K562 (cell line): ENCODE measurements around the gene RHBDL3. TPM values are rescaled to one million over a fixed set of nuclear protein-coding genes. Genes with fewer than 3 reads are reported as not detected.

Experiments used
- ATAC-seq: fragments of 200-7000 bp; cut with Tn5 transposase; 3 replicates; pipeline ENCODE4 v1.9.1; 2020; ENCODE audit warnings: moderate library complexity
- BruUV-seq: library from RNA; stranded (reverse); fragments of 400-500 nt; replicated peaks from 2 replicates; lab custom pipeline; 2021; lab: Mats Ljungman, UMichigan
- CTCF ChIA-PET: fragments of 300-600 bp; formaldehyde crosslinking; extraction: SDS; loops from one replicate; lab custom pipeline; 2021; ENCODE audit warnings: low intra/inter-chr PET ratio; lab: Yijun Ruan, JAX
- POLR2A ChIA-PET: fragments of 300-600, 350-650 bp; sonication (Branson Sonifier 250); formaldehyde crosslinking; extraction: SDS; loops from one replicate; lab custom pipeline; 2021; ENCODE audit warnings: antibody characterized with exemption, inconsistent platforms; lab: Yijun Ruan, JAX
- DNase-seq, 4 experiments: peaks; one replicate each; pipeline versions ENCODE4 v3.0.0 to v3.0.0-alpha.2; 2011 to 2018; ENCODE audit warnings: low spot score in 3 of 4, mixed read lengths in 3 of 4; ENCODE audit errors: extremely low read depth in 1 of 4
- FAIRE-seq: peaks from 2 replicates; lab custom pipeline; 2011; peaks lifted over from hg19 to GRCh38; lab: Jason Lieb, UNC
- H2AFZ ChIP-seq: 2 replicates; pipeline ENCODE4 v1.6.0; 2011; ENCODE audit warnings: low read depth, low read length, control low read depth, inconsistent platforms
- H3K27ac ChIP-seq: fragments of 200-600 bp; 3 replicates; pipeline ENCODE4 v1.8.0; 2011; ENCODE audit warnings: low read depth, mild to moderate bottlenecking, control low read depth, inconsistent platforms, low read length, moderate library complexity, mixed read lengths; ENCODE audit errors: extremely low read depth
- H3K27me3 ChIP-seq, 2 experiments: fragments of 300-600 bp in 1 of 2; 2 replicates in 1 of 2; 3 replicates in 1 of 2; pipeline versions ENCODE4 v1.6.0 to v1.8.0; 2011; ENCODE audit warnings: inconsistent platforms in 2 of 2, low read length in 2 of 2, mild to moderate bottlenecking in 1 of 2, mixed read lengths in 1 of 2, moderate library complexity in 1 of 2; ENCODE audit not compliant: control insufficient read depth in 2 of 2, insufficient read depth in 2 of 2
- H3K36me3 ChIP-seq: fragments of 300-600 bp; 3 replicates; pipeline ENCODE4 v1.8.0; 2011; ENCODE audit warnings: mild to moderate bottlenecking, low read length, inconsistent platforms; ENCODE audit not compliant: control insufficient read depth, insufficient read depth
- H3K4me1 ChIP-seq, 2 experiments: fragments of 200-600 bp in 1 of 2; replicated peaks in 1 of 2; 2 replicates in 1 of 2; 3 replicates in 1 of 2; pipeline versions ENCODE4 v1.5.1 to v1.8.0; 2011; ENCODE audit warnings: inconsistent platforms in 2 of 2, low read length in 2 of 2, mild to moderate bottlenecking in 1 of 2, mixed read lengths in 1 of 2, moderate library complexity in 1 of 2; ENCODE audit not compliant: control insufficient read depth in 2 of 2, insufficient read depth in 2 of 2
- H3K4me2 ChIP-seq: 2 replicates; pipeline ENCODE4 v1.6.1; 2011; ENCODE audit warnings: low read length, control low read depth, inconsistent platforms, mixed read lengths; ENCODE audit not compliant: insufficient read depth
- H3K4me3 ChIP-seq: fragments of 200-600 bp; sonication (generic), shearing (Covaris generic); 2 replicates; pipeline ENCODE4 v1.5.1; 2016; ENCODE audit warnings: control low read depth, inconsistent platforms
- H3K79me2 ChIP-seq: fragments of 200-600 bp; 3 replicates; pipeline ENCODE4 v1.8.0; 2011; ENCODE audit warnings: low read length, inconsistent platforms; ENCODE audit not compliant: control insufficient read depth, insufficient read depth
- H3K9ac ChIP-seq, 2 experiments: 2 replicates each; pipeline versions ENCODE4 v1.6.0 to v1.6.1; 2011; ENCODE audit warnings: low read depth in 2 of 2, low read length in 2 of 2, control low read depth in 1 of 2, inconsistent platforms in 1 of 2, mild to moderate bottlenecking in 1 of 2, mixed read lengths in 1 of 2; ENCODE audit not compliant: insufficient read depth in 1 of 2
- H3K9me1 ChIP-seq: one replicate; pipeline ENCODE4 v1.6.0; 2011; ENCODE audit warnings: inconsistent platforms, mild to moderate bottlenecking, low read length, moderate library complexity; ENCODE audit not compliant: control insufficient read depth, insufficient read depth
- H3K9me3 ChIP-seq: replicated peaks from 2 replicates; pipeline ENCODE4 v1.5.1; 2011; ENCODE audit warnings: low read depth, low read length, inconsistent platforms; ENCODE audit not compliant: control insufficient read depth, insufficient read depth
- H4K20me1 ChIP-seq: replicated peaks from 2 replicates; pipeline ENCODE4 v1.6.1; 2011; ENCODE audit warnings: low read length, inconsistent platforms, mixed read lengths; ENCODE audit not compliant: control insufficient read depth, insufficient read depth
- ESRRA ChIP-seq: fragments of 450-650 bp; IDR thresholded peaks from 2 replicates; pipeline ENCODE4 v1.6.1; 2014; ENCODE audit warnings: low read depth, mild to moderate bottlenecking, moderate library complexity, borderline replicate concordance
- FOXA3 ChIP-seq, 2 experiments: fragments of 450-650 bp in 1 of 2; sonication (generic) in 1 of 2; formaldehyde crosslinking; IDR thresholded peaks in 1 of 2; conservative IDR thresholded peaks in 1 of 2; 2 replicates each; pipeline versions ENCODE4 v1.4.0 to v1.8.0; 2020 to 2022; ENCODE audit warnings: mild to moderate bottlenecking in 2 of 2, missing genetic modification reagents in 1 of 2
- GABPA ChIP-seq: fragments of 200-800 bp; sonication (Bioruptor generic); conservative IDR thresholded peaks from 2 replicates; pipeline ENCODE4 v1.6.1; 2016; ENCODE audit warnings: low read depth, missing genetic modification characterization, missing compliant biosample characterization
- HLTF ChIP-seq: fragments of 450-650 bp; IDR thresholded peaks from 2 replicates; pipeline ENCODE4 v1.6.1; 2016
- NELFE ChIP-seq: IDR thresholded peaks from 2 replicates; pipeline ENCODE4 v1.6.1; 2011; ENCODE audit warnings: mild to moderate bottlenecking; ENCODE audit not compliant: insufficient read depth, insufficient read length
- PML ChIP-seq: IDR thresholded peaks from 2 replicates; pipeline ENCODE4 v1.6.1; 2012; ENCODE audit warnings: low read length, inconsistent platforms
- TRIM24 ChIP-seq, 2 experiments: fragments of 450-650 bp; IDR thresholded peaks; 2 replicates each; pipeline ENCODE4 v1.6.1; 2016
- ZNF347 ChIP-seq: fragments of 450-650 bp; formaldehyde crosslinking; IDR thresholded peaks from 2 replicates; pipeline ENCODE4 v1.4.0; 2020; ENCODE audit warnings: low read depth, mild to moderate bottlenecking, moderate library complexity
- ZNF407 ChIP-seq: fragments of 450-650 bp; IDR thresholded peaks from 2 replicates; pipeline ENCODE4 v1.6.1; 2016; ENCODE audit warnings: low read depth
- WGBS: fragments of 100-300 bp; shearing (Covaris generic); methylation state at CpG from one replicate; pipeline ENCODE4 v1.1.6; 2016; ENCODE audit warnings: low coverage, mixed read lengths; ENCODE audit not compliant: insufficient coverage; ENCODE audit errors: missing lambda C conversion rate; 5-methylcytosine and 5-hydroxymethylcytosine counted together
- in situ Hi-C: fragments of 300-500 bp; cut with MboI; formaldehyde crosslinking; loops from 4 replicates; pipeline ENCODE4 v1.15.0; 2018; ENCODE audit warnings: inconsistent platforms, mixed read lengths
- intact Hi-C: fragments of 100-400 bp; cut with micrococcal nuclease; formaldehyde crosslinking; loops from 2 replicates; pipeline ENCODE4 v1.14.2; 2022
- polyA plus RNA-seq, 8 experiments: library from polyadenylated mRNA; depleted of rRNA in 4 of 8; stranded (reverse) in 5 of 8; unstranded in 3 of 8; fragments of >200 nt; fragmentation: Nextera tagmentation in 2 of 8; fragmentation: Illumina TruSeq in 1 of 8; extraction: Ambion mirVana in 2 of 8; extraction: Trizol in 1 of 8; gene quantifications; 2 replicates each; pipeline versions ENCODE4 v1.2.1 to v1.2.3, GENCODE V29; 2011 to 2014; ENCODE audit warnings: inconsistent platforms in 1 of 8, missing spikeins in 1 of 8
- total RNA-seq, 7 experiments: library from RNA; depleted of rRNA in 6 of 7; stranded (reverse); fragments of >200 nt in 6 of 7; fragmentation: Illumina TruSeq in 2 of 7; extraction: Trizol in 2 of 7; gene quantifications; 2 replicates each; pipeline versions ENCODE4 v1.2.1 to v1.2.3, GENCODE V29; 2011 to 2021; ENCODE audit warnings: low replicate concordance in 1 of 7
- TF ChIP-seq, protein P1 (sequence below), 2 experiments: fragments of 450-650 bp; IDR thresholded peaks; 2 replicates each; pipeline ENCODE4 v1.6.1; 2016
- TF ChIP-seq, protein P2 (sequence below): sonication (generic); IDR thresholded peaks from 2 replicates; pipeline ENCODE4 v1.6.1; 2016

Gene RHBDL3
- total and polyA plus RNA-seq, 9 of the 15 experiments (the other 6 are each of a cell fraction or from before 2014, with no cell fraction given): 0.06 to 0.31 (median 0.09) TPM; not detected in 4

DNA sequence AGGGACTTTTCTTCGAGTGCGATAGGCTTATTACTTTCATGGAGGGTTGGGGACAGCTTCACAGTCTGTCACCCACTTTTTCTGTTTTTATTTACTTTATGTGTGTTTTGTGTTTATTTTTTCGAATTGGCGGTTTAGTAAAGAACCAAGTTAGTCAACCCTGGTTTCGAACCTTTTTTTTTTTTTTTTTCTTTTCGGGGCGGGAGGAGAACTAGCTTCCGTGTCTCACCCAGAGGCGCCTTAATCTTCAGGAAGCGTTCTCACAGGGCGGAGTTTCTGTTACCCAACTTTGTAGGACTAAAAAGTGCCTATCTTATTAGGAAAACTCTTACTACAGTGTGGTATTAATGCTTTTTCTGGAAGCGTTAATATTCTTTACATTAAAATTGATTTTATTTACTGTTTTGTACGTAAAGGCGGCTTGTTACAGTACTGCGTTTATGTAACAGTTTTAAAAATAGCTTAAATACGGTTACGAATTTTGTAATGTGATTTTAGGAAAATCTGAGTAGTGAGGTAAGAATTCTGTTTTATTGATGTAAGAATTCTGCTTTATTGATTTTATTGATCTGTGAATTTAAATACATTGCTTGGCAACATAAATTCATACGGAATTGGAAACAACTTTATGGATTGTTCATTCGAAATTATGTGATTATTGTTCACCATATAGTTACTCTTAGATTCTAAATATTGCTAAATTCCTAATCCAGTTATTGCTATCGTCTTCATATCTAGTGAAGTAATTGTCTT, 85.2 kb downstream of the RHBDL3 start:
- in situ Hi-C loops: no loop called here
- H3K79me2 ChIP-seq: peaks cover 85% of the 10 kb centered on the region
- no peaks in the 10 kb centered on the region for H3K9me3 ChIP-seq
- POLR2A ChIA-PET: interaction anchor here (0.6 to 2.7 kb wide), 13 partner anchors 9 to 199 kb away, joined by 3 to 11 read pairs (median 6); partner anchors contain the start of gene C17orf75
- H3K36me3 ChIP-seq: peaks cover 45% of the 10 kb centered on the region
- H3K27ac ChIP-seq: peak overlapping the region; percentile 99
- peak overlapping the region; percentile 92 for H3K4me2 ChIP-seq
- peak in 2 of 4 experiments; percentile 39 to 70 for DNase-seq
- peak overlapping the region; percentile 98 to 99 for H3K9ac ChIP-seq
- CTCF ChIA-PET: no interaction called here
- H3K4me3 ChIP-seq: peak overlapping the region; percentile 74
- H3K27me3 ChIP-seq: no peaks in the 10 kb centered on the region
- peaks cover 35% of the 10 kb centered on the region in 2 experiments; a peak in 4 of 5 replicates for H3K4me1 ChIP-seq
- BruUV-seq: no TSS peak
- H4K20me1 ChIP-seq: peaks cover 38% of the 10 kb centered on the region
- peak; percentile 28 for ATAC-seq
- intact Hi-C loops: no loop called here
- peaks cover 6% of the 10 kb centered on the region for H3K9me1 ChIP-seq
- peak overlapping the region; percentile 67; the same call in 1 of the 2 replicates for H2AFZ ChIP-seq
- under 1% methylated on average over 20 of the region's 20 CpGs for WGBS
- no peak for FAIRE-seq
- peak in 1 of 2 experiments; percentile 11; a peak in 1 of 4 replicates for TF ChIP-seq TRIM24 (IDR thresholded peaks at IDR 0.05)
- peak; percentile 49; the same call in 1 of the 2 replicates for TF ChIP-seq ZNF407
- no peak for TF ChIP-seq ZNF347 (CRISPR knock-in tag)
- TF ChIP-seq NELFE: no peak
- TF ChIP-seq, protein P1, sequence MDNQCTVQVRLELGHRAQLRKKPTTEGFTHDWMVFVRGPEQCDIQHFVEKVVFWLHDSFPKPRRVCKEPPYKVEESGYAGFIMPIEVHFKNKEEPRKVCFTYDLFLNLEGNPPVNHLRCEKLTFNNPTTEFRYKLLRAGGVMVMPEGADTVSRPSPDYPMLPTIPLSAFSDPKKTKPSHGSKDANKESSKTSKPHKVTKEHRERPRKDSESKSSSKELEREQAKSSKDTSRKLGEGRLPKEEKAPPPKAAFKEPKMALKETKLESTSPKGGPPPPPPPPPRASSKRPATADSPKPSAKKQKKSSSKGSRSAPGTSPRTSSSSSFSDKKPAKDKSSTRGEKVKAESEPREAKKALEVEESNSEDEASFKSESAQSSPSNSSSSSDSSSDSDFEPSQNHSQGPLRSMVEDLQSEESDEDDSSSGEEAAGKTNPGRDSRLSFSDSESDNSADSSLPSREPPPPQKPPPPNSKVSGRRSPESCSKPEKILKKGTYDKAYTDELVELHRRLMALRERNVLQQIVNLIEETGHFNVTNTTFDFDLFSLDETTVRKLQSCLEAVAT (IDR thresholded peaks at IDR 0.05): peak; percentile 17 to 34; a peak in 3 of 4 replicates
- TF ChIP-seq HLTF: peak; percentile 25; the same call in 1 of the 2 replicates
- no peak for TF ChIP-seq ESRRA
- TF ChIP-seq GABPA (tag): peak; percentile 60
- TF ChIP-seq FOXA3 (CRISPR knock-in tag; conservative IDR thresholded peaks at IDR 0.05 in 1 of 2, IDR thresholded peaks at IDR 0.05 in 1 of 2): no peak
- TF ChIP-seq PML: no peak
- TF ChIP-seq, protein P2, sequence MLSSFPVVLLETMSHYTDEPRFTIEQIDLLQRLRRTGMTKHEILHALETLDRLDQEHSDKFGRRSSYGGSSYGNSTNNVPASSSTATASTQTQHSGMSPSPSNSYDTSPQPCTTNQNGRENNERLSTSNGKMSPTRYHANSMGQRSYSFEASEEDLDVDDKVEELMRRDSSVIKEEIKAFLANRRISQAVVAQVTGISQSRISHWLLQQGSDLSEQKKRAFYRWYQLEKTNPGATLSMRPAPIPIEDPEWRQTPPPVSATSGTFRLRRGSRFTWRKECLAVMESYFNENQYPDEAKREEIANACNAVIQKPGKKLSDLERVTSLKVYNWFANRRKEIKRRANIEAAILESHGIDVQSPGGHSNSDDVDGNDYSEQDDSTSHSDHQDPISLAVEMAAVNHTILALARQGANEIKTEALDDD: peak; percentile 66
